Fibroblast of the aortic adventitia (primary cell): ENCODE results near the gene MKLN1. TPM values are rescaled to one million over a fixed set of nuclear protein-coding genes. Genes with fewer than 3 reads are reported as not detected.
"Not testable (repeated sequence)": the region's sequence is repeated elsewhere in the genome, so short reads cannot be mapped to it uniquely, and the experiment has no call there.

Experiments
- DNase-seq: peaks from one replicate; pipeline ENCODE4 v3.0.0-alpha.2; 2010; ENCODE audit warnings: low read depth
- H3K4me3 ChIP-seq: 2 replicates; pipeline ENCODE4 v1.5.1; 2011; ENCODE audit warnings: low read depth, mild to moderate bottlenecking, control low read depth, low read length, moderate library complexity
- CTCF ChIP-seq: IDR thresholded peaks from 2 replicates; pipeline ENCODE4 v1.5.1; 2011; ENCODE audit warnings: mild to moderate bottlenecking, low read length, control low read depth, inconsistent platforms; ENCODE audit not compliant: insufficient read depth
- total RNA-seq: library from RNA; depleted of rRNA; stranded (reverse); fragments of >200 nt; gene quantifications from 2 replicates; pipeline ENCODE4 v1.2.3, GENCODE V29; 2012; ENCODE audit warnings: low replicate concordance

The MKLN1 gene
- total RNA-seq, 1 donor, result 71.9 TPM

- DNase-seq, result peak; percentile 77
- H3K4me3 ChIP-seq, result peak overlapping the region; percentile 90
- TF ChIP-seq CTCF, result no peak
Measured at GRCh38 chr7:131327049-131327625, 539 bp upstream of the MKLN1 start.

- peak; percentile 60 for DNase-seq
Measured at GRCh38 chr7:131328377-131329175, 900 bp downstream of the MKLN1 start.

GRCh38 chr7:131329176-131329570 is 1.5 kb downstream of the MKLN1 start:
- H3K4me3 ChIP-seq, result peak overlapping the region; percentile 90
- peak; percentile 25 for DNase-seq
- no peak for TF ChIP-seq CTCF

More at GRCh38 chr7:131328377-131329175, 900 bp downstream of the MKLN1 start:
- TF ChIP-seq CTCF, result no peak
- peak overlapping the region; percentile 90 for H3K4me3 ChIP-seq

- no peak for TF ChIP-seq CTCF
- DNase-seq, result no peak
- H3K4me3 ChIP-seq, result no peak overlapping the region
Measured at GRCh38 chr7:131330299-131330698, 2.6 kb downstream of the MKLN1 start.

- no peak overlapping the region for H3K4me3 ChIP-seq
- DNase-seq, result no peak
- TF ChIP-seq CTCF, result no peak
Measured at GRCh38 chr7:131331806-131332205, 4.1 kb downstream of the MKLN1 start.

GRCh38 chr7:131332729-131333128 is 5.1 kb downstream of the MKLN1 start:
- not testable (repeated sequence) for DNase-seq, H3K4me3 ChIP-seq

- DNase-seq, result no peak
- TF ChIP-seq CTCF, result no peak
Measured at GRCh38 chr7:131335639-131336381, 8.1 kb downstream of the MKLN1 start.

More at GRCh38 chr7:131335639-131336381, 8.1 kb downstream of the MKLN1 start:
- H3K4me3 ChIP-seq, result no peak overlapping the region
